Activated CD4-positive, alpha-beta T cell treated with anti-CD3 and anti-CD28 coated beads, Interleukin-2, amount 50 U/mL, for 16 hours (primary cell): Measurements from ENCODE around the gene CACNA1I.
A peak's percentile ranks its signal among the peaks of the same experiment; 100 is the strongest.
"Not testable (repeated sequence)": the region's sequence is repeated elsewhere in the genome, so short reads cannot be mapped to it uniquely, and the experiment has no call there.

Experiments used
- DNase-seq: peaks from one replicate; pipeline ENCODE4 v3.0.0-alpha.2; 2020

Gene CACNA1I

GRCh38 chr22:39570665-39571064 is at the start of gene CACNA1I:
Gene CACNA1I (plus strand): TSS chr22:39570753. CDS start chr22:39570753, 0 bp downstream.
- no peak for DNase-seq

- DNase-seq = not testable (repeated sequence)
Observed at GRCh38 chr22:39521106-39521885, 49.3 kb upstream of the CACNA1I start.

GRCh38 chr22:39522091-39522490 is 48.5 kb upstream of the CACNA1I start:
- DNase-seq = not testable (repeated sequence)

- no peak for DNase-seq
Observed at GRCh38 chr22:39522567-39523300, 47.8 kb upstream of the CACNA1I start.

GRCh38 chr22:39524089-39524752 is 46.3 kb upstream of the CACNA1I start:
- no peak for DNase-seq

- no peak for DNase-seq
Observed at GRCh38 chr22:39524753-39525657, 45.5 kb upstream of the CACNA1I start.

GRCh38 chr22:39525658-39525975 is 44.9 kb upstream of the CACNA1I start:
- DNase-seq = no peak

- peak; percentile 53 for DNase-seq
Observed at GRCh38 chr22:39526736-39527171, 43.8 kb upstream of the CACNA1I start.

GRCh38 chr22:39527481-39527961 is 43.0 kb upstream of the CACNA1I start:
- no peak for DNase-seq

- DNase-seq = no peak
Observed at GRCh38 chr22:39528080-39528661, 42.4 kb upstream of the CACNA1I start.

GRCh38 chr22:39528681-39529486 is 41.7 kb upstream of the CACNA1I start:
- peak; percentile 94 for DNase-seq

- DNase-seq = no peak
Observed at GRCh38 chr22:39529487-39529851, 41.1 kb upstream of the CACNA1I start.

GRCh38 chr22:39530116-39530515 is 40.4 kb upstream of the CACNA1I start:
- no peak for DNase-seq

- peak; percentile 62 for DNase-seq
Observed at GRCh38 chr22:39530692-39531331, 39.7 kb upstream of the CACNA1I start.

GRCh38 chr22:39532215-39533073 is 38.1 kb upstream of the CACNA1I start, which contains the start of gene RPS19BP1:
Gene RPS19BP1 (minus strand): TSS chr22:39532748. CDS start chr22:39532738, 10 bp downstream.
- peak; percentile 100 for DNase-seq

- DNase-seq = no peak
Observed at GRCh38 chr22:39534092-39534506, 36.5 kb upstream of the CACNA1I start.

GRCh38 chr22:39534591-39535356 is 35.8 kb upstream of the CACNA1I start:
- peak; percentile 82 for DNase-seq

GRCh38 chr22:39535357-39535725 is 35.2 kb upstream of the CACNA1I start:
- no peak for DNase-seq
